Mucosa of descending colon (tissue), 3 donors: Measurements from ENCODE around the gene COLGALT1. TPM values are rescaled to one million over a fixed set of nuclear protein-coding genes. Genes with fewer than 3 reads are reported as not detected.

Source experiments
- ATAC-seq: fragments of 200-7000 bp; cut with Tn5 transposase; one replicate; pipeline ENCODE4 v1.9.1; 2020; ENCODE audit warnings: mild to moderate bottlenecking, moderate library complexity
- DNase-seq, 3 donors: peaks; one replicate each; pipeline ENCODE4 v3.0.0-alpha.2; 2020
- H3K36me3 ChIP-seq: fragments of 200-600 bp; one replicate; pipeline ENCODE4 v1.8.0; 2021; ENCODE audit warnings: low read depth, mild to moderate bottlenecking
- H3K4me1 ChIP-seq: fragments of 200-600 bp; one replicate; pipeline ENCODE4 v1.8.0; 2021; ENCODE audit warnings: low read depth, mild to moderate bottlenecking
- H3K4me3 ChIP-seq: fragments of 200-600 bp; one replicate; pipeline ENCODE4 v1.8.0; 2021; ENCODE audit warnings: mild to moderate bottlenecking
- H3K9me3 ChIP-seq: fragments of 200-600 bp; one replicate; pipeline ENCODE4 v1.8.0; 2021; ENCODE audit warnings: mild to moderate bottlenecking
- CTCF ChIP-seq: fragments of 200-600 bp; IDR thresholded peaks from one replicate; pipeline ENCODE4 v1.8.0; 2022; ENCODE audit warnings: antibody characterized with exemption, mild to moderate bottlenecking
- intact Hi-C, 2 donors: fragments of 100-400 bp; cut with DNase I in 1 of 2; cut with micrococcal nuclease in 1 of 2; formaldehyde crosslinking; loops; one replicate each; pipeline versions ENCODE4 v1.11.0 to v1.11.1; 2022; cut with DNase I, micrococcal nuclease
- total RNA-seq, 3 donors: library from RNA; stranded (reverse); fragmentation: NEBNext Ultra II Directional in 2 of 3; extraction: Animal tissue kit (Norgen Biotek cat#: 25700) in 2 of 3; gene quantifications; one replicate each; pipeline versions ENCODE4 v1.2.1 to v1.2.4, GENCODE V29; 2021 to 2023
- donor health status: DM: no; HTN: no; CAD: no; lungs with moderate emphysema.
- donor health status: DM: no; HTN: no; CAD: no.
- donor health status: DM: no; HTN: yes; CAD: no.

The COLGALT1 gene
- total RNA-seq, 3 donors from 2014 or later: 50.1 to 71.0 (median 50.8) TPM

- no peaks in the 10 kb centered on the region for H3K9me3 ChIP-seq
- intact Hi-C loops: no loop called here
- H3K4me3 ChIP-seq: no peak overlapping the region
- H3K4me1 ChIP-seq: no peaks in the 10 kb centered on the region
- H3K36me3 ChIP-seq: no peaks in the 10 kb centered on the region
- no peak for DNase-seq
- no peak for TF ChIP-seq CTCF
- ATAC-seq: peak; percentile 21
Observed at GRCh38 chr19:17598953-17599352, 43.5 kb downstream of the COLGALT1 start.

- H3K36me3 ChIP-seq: no peaks in the 10 kb centered on the region
- no peak for TF ChIP-seq CTCF
- H3K9me3 ChIP-seq: no peaks in the 10 kb centered on the region
- DNase-seq (no peak), ATAC-seq (no peak)
- H3K4me1 ChIP-seq: no peaks in the 10 kb centered on the region
- intact Hi-C loops: no loop called here
- H3K4me3 ChIP-seq: no peak overlapping the region
Observed at GRCh38 chr19:17599780-17600179, 44.3 kb downstream of the COLGALT1 start.

- DNase-seq (no peak), ATAC-seq (no peak)
- Histone ChIP-seq H3K9me3 (no peaks in the 10 kb centered on the region), H3K4me1 (peaks cover 6% of the 10 kb centered on the region), H3K36me3 (no peaks in the 10 kb centered on the region), H3K4me3 (no peak overlapping the region)
- no peak for TF ChIP-seq CTCF
- intact Hi-C loops: no loop called here
Observed at GRCh38 chr19:17601683-17602082, 46.2 kb downstream of the COLGALT1 start.

- no peak overlapping the region for H3K4me3 ChIP-seq
- intact Hi-C loops: no loop called here
- no peak for ATAC-seq
- no peaks in the 10 kb centered on the region for H3K36me3 ChIP-seq
- H3K4me1 ChIP-seq: peaks cover 6% of the 10 kb centered on the region
- H3K9me3 ChIP-seq: no peaks in the 10 kb centered on the region
- no peak for TF ChIP-seq CTCF
- no peak for DNase-seq
Observed at GRCh38 chr19:17602217-17602616, 46.8 kb downstream of the COLGALT1 start.

GRCh38 chr19:17602872-17603510 is 47.5 kb downstream of the COLGALT1 start:
- no peak for TF ChIP-seq CTCF
- no peak for DNase-seq
- no peaks in the 10 kb centered on the region for H3K36me3 ChIP-seq
- no peak overlapping the region for H3K4me3 ChIP-seq
- ATAC-seq: no peak
- intact Hi-C loops: no loop called here
- H3K9me3 ChIP-seq: no peaks in the 10 kb centered on the region
- H3K4me1 ChIP-seq: peaks cover 6% of the 10 kb centered on the region
